PC-9 (cell line): ENCODE results near the gene BCCIP.

Source experiments
- CTCF ChIP-seq: fragments of 200-600 bp; sonication (generic); conservative IDR thresholded peaks from 2 replicates; pipeline ENCODE4 v1.6.1; 2017; ENCODE audit warnings: mixed run types, antibody characterized with exemption, mild to moderate bottlenecking, moderate library complexity
- EZH2 ChIP-seq: fragments of 200-600 bp; sonication (generic); IDR thresholded peaks from 2 replicates; pipeline ENCODE4 v1.8.0; 2017; ENCODE audit warnings: antibody characterized with exemption, low read depth

- no peak for TF ChIP-seq CTCF
- no peak for TF ChIP-seq EZH2
Measured at GRCh38 chr10:125840406-125840805, 17.1 kb downstream of the BCCIP start.
